ENCODE data around the gene RFTN1. TPM values are rescaled to one million over a fixed set of nuclear protein-coding genes. Genes with fewer than 3 reads are reported as not detected.

The RFTN1 gene
- polyA plus RNA-seq, 2 donors: 2.1 to 3.7 TPM

DNA sequence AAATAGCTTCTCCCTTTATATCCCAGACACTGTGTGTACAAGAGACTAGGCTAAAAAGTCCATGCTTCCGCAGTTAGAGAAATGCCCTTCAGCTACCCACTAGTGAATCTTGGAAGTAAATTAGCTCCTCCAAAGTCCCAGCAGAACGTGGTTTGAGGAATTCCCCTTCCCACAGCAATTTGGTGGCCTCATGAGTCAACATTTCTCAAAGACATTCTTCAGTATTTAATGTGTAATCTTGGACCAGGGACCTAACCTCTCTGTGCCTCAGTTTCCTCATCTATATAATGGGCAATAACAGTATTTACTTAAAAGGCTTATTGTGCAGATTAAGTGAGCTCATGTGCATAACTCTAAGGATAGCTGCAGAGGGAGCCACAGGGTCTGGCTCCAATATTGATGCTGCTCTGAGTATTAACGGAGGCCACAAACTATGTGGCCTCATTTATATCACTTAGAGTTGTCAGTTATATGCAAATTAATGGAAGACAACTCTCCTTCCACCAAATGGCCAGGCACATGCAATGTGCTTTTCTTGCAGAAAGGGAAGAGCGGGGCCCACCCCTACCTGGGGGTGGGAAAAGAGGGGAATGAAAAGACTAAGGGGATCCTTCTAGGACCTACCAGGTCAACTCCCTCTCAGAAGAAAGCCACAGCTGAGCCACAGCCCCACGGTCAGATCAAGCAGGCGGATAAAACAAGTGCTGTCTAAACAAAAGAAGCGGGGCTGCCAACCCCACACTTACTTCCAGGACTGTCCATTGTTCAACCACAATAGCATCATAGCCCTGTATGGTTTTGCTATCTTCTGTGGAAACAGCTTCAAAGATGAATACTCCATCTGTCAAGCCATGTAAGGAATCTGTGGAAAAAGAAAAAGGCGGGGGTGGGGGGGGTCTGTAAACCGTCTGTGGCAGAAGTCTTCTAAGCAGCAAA lies 156.0 kb downstream of the RFTN1 start:
- Histone ChIP-seq H3K27ac (ENCODE audit: low read depth in 2 of 2, low read length in 1 of 2) (no peak overlapping the region), H3K4me1 (ENCODE audit: control insufficient read depth in 2 of 2, insufficient read depth in 2 of 2, low read length in 1 of 2) (peaks cover 0 to 3% of the 10 kb centered on the region in 2 donors), H3K4me3 (ENCODE audit: low read depth in 1 of 2, low read length in 2 of 2) (no peak overlapping the region), H3K36me3 (ENCODE audit: control insufficient read depth in 2 of 2, insufficient read depth in 2 of 2, low read length in 1 of 2) (no peaks in the 10 kb centered on the region), H3K9me3 (ENCODE audit: control insufficient read depth in 2 of 2, insufficient read depth in 1 of 2, low read depth in 1 of 2, low read length in 1 of 2) (no peaks in the 10 kb centered on the region), H3K27me3 (ENCODE audit: control insufficient read depth in 1 of 2, insufficient read depth in 2 of 2, low read length in 2 of 2) (no peaks in the 10 kb centered on the region)
- 75 to 76% methylated on average over 9 of the region's 9 CpGs for WGBS, 2 donors

DNA sequence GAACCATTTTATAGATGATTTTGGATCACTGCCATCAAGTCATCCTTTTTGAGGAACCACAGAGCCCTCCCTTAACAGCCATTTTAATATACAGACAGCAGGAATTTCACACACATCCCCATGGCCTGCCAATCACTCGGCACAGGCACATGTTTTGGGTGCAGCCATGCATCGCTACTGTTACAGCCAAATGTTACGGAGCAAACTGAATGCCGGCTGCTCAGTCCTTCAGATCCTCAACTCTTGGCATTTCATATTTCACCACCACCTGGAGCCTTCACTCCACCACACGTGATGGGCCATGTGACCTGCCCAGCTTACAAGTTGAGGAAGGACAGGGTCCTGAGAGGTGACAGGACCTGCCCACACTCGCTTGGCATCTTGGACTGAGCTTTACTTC lies 157.7 kb downstream of the RFTN1 start:
- Histone ChIP-seq H3K36me3 (ENCODE audit: control insufficient read depth in 2 of 2, insufficient read depth in 2 of 2, low read length in 1 of 2) (no peaks in the 10 kb centered on the region), H3K4me1 (ENCODE audit: control insufficient read depth in 2 of 2, insufficient read depth in 2 of 2, low read length in 1 of 2) (peaks cover 0 to 3% of the 10 kb centered on the region in 2 donors), H3K27me3 (ENCODE audit: control insufficient read depth in 1 of 2, insufficient read depth in 2 of 2, low read length in 2 of 2) (no peaks in the 10 kb centered on the region), H3K27ac (ENCODE audit: low read depth in 2 of 2, low read length in 1 of 2) (no peak overlapping the region), H3K4me3 (ENCODE audit: low read depth in 1 of 2, low read length in 2 of 2) (no peak overlapping the region), H3K9me3 (ENCODE audit: control insufficient read depth in 2 of 2, insufficient read depth in 1 of 2, low read depth in 1 of 2, low read length in 1 of 2) (no peaks in the 10 kb centered on the region)
- 95 to 96% methylated on average over 6 of the region's 6 CpGs for WGBS, 2 donors

- Histone ChIP-seq H3K9me3 (ENCODE audit: control insufficient read depth in 2 of 2, insufficient read depth in 1 of 2, low read depth in 1 of 2, low read length in 1 of 2) (no peaks in the 10 kb centered on the region), H3K27me3 (ENCODE audit: control insufficient read depth in 1 of 2, insufficient read depth in 2 of 2, low read length in 2 of 2) (no peaks in the 10 kb centered on the region), H3K4me3 (ENCODE audit: low read depth in 1 of 2, low read length in 2 of 2) (no peak overlapping the region), H3K36me3 (ENCODE audit: control insufficient read depth in 2 of 2, insufficient read depth in 2 of 2, low read length in 1 of 2) (no peaks in the 10 kb centered on the region), H3K4me1 (ENCODE audit: control insufficient read depth in 2 of 2, insufficient read depth in 2 of 2, low read length in 1 of 2) (peaks cover 0 to 3% of the 10 kb centered on the region in 2 donors), H3K27ac (ENCODE audit: low read depth in 2 of 2, low read length in 1 of 2) (no peak overlapping the region)
- 90 to 94% methylated on average over 3 of the region's 3 CpGs for WGBS, 2 donors
Measured at GRCh38 chr3:16354291-16354690, 159.2 kb downstream of the RFTN1 start.

GRCh38 chr3:16352428-16352827 lies 161.1 kb downstream of the RFTN1 start:
- Histone ChIP-seq H3K9me3 (ENCODE audit: control insufficient read depth in 2 of 2, insufficient read depth in 1 of 2, low read depth in 1 of 2, low read length in 1 of 2) (no peaks in the 10 kb centered on the region), H3K4me3 (ENCODE audit: low read depth in 1 of 2, low read length in 2 of 2) (no peak overlapping the region), H3K27ac (ENCODE audit: low read depth in 2 of 2, low read length in 1 of 2) (no peak overlapping the region), H3K4me1 (ENCODE audit: control insufficient read depth in 2 of 2, insufficient read depth in 2 of 2, low read length in 1 of 2) (peaks cover 0 to 3% of the 10 kb centered on the region in 2 donors), H3K36me3 (ENCODE audit: control insufficient read depth in 2 of 2, insufficient read depth in 2 of 2, low read length in 1 of 2) (no peaks in the 10 kb centered on the region), H3K27me3 (ENCODE audit: control insufficient read depth in 1 of 2, insufficient read depth in 2 of 2, low read length in 2 of 2) (no peaks in the 10 kb centered on the region)
- WGBS, 2 donors: 72 to 78% methylated on average over 2 of the region's 2 CpGs

DNA sequence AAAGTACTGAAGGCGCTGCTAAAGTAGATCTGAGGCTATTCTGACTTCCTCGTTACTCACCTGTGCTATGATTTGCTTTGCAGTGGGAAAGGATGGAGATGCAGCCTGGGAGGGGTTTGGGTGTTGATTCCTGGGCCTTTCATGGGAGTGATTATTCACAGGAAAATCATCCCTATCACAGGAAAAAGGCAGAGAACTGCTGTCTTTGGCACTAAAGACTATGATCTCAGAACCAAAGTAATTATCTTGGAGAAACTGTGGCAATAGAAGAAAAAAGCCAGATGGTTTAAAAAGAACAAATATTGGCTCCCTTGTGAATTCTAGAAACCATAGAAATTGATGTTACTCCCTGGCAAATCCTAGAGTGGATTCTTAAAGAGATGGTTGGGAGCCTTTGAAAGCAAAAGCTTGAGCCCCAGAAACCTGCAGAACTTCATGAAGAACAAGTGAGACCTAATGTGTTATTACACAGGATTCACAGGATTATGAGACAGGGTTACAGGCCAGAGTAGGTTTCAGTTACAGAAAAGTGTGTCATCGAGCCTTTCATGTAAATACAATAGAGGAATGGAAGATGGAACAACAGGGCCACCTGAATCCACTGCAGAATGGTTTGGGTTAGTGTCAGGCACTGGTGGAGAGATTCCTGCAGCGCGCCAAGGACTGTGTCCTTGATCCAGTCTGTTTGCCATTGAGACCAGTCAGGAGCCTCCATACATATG lies 162.7 kb downstream of the RFTN1 start:
- H3K9me3 ChIP-seq (ENCODE audit: control insufficient read depth in 2 of 2, insufficient read depth in 1 of 2, low read depth in 1 of 2, low read length in 1 of 2): no peaks in the 10 kb centered on the region
- H3K4me3 ChIP-seq (ENCODE audit: low read depth in 1 of 2, low read length in 2 of 2): no peak overlapping the region
- H3K36me3 ChIP-seq (ENCODE audit: control insufficient read depth in 2 of 2, insufficient read depth in 2 of 2, low read length in 1 of 2): no peaks in the 10 kb centered on the region
- 92 to 94% methylated on average over 5 of the region's 5 CpGs for WGBS, 2 donors
- H3K27ac ChIP-seq (ENCODE audit: low read depth in 2 of 2, low read length in 1 of 2): no peak overlapping the region
- no peaks in the 10 kb centered on the region for H3K4me1 ChIP-seq (ENCODE audit: control insufficient read depth in 2 of 2, insufficient read depth in 2 of 2, low read length in 1 of 2)
- no peaks in the 10 kb centered on the region for H3K27me3 ChIP-seq (ENCODE audit: control insufficient read depth in 1 of 2, insufficient read depth in 2 of 2, low read length in 2 of 2)

GRCh38 chr3:16349986-16350596 lies 163.4 kb downstream of the RFTN1 start:
- H3K9me3 ChIP-seq (ENCODE audit: control insufficient read depth in 2 of 2, insufficient read depth in 1 of 2, low read depth in 1 of 2, low read length in 1 of 2): no peaks in the 10 kb centered on the region
- no peak overlapping the region for H3K27ac ChIP-seq (ENCODE audit: low read depth in 2 of 2, low read length in 1 of 2)
- 30 to 33% methylated on average over 2 of the region's 2 CpGs for whole genome bisulfite sequencing, 2 donors
- H3K4me3 ChIP-seq (ENCODE audit: low read depth in 1 of 2, low read length in 2 of 2): no peak overlapping the region
- H3K4me1 ChIP-seq (ENCODE audit: control insufficient read depth in 2 of 2, insufficient read depth in 2 of 2, low read length in 1 of 2): no peaks in the 10 kb centered on the region
- no peaks in the 10 kb centered on the region for H3K36me3 ChIP-seq (ENCODE audit: control insufficient read depth in 2 of 2, insufficient read depth in 2 of 2, low read length in 1 of 2)
- no peaks in the 10 kb centered on the region for H3K27me3 ChIP-seq (ENCODE audit: control insufficient read depth in 1 of 2, insufficient read depth in 2 of 2, low read length in 2 of 2)

- WGBS, 2 donors: 95 to 98% methylated on average over 4 of the region's 4 CpGs
- H3K36me3 ChIP-seq (ENCODE audit: control insufficient read depth in 2 of 2, insufficient read depth in 2 of 2, low read length in 1 of 2): peaks cover 0 to 3% of the 10 kb centered on the region in 2 donors
Measured at GRCh38 chr3:16347548-16347947, 166.0 kb downstream of the RFTN1 start.

DNA sequence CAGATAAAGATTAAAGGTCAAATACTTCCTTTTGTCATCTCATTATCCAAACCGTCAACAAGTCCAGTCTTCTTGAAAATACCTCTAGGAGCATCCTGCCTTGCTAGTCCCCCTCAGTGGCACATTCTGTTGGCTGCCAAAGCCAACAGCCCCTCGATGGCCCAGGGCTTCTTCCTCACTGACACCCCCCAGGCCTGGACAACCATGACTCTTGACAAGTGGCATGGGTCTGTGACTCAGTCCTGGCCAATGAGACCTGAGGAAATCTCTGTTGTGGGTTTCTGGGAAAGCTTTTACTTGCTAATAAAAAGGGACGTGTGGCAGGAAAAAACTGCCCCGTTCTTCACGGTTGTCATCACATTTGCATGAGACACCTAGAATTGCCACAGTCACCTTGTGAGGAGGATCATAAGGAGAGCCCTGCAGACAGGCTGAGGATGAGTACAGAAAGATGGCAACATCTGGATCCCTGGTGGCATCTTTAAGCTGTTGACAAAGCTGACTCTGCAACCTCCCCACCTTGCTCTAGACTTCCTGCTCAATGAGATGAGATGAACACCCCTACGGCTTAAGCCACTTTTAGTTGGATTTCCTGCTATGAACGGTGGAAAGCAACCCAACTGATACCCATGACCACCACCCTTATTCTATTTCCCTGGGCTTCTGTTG lies 167.0 kb downstream of the RFTN1 start:
- Histone ChIP-seq H3K36me3 (ENCODE audit: control insufficient read depth in 2 of 2, insufficient read depth in 2 of 2, low read length in 1 of 2) (peaks cover 0 to 3% of the 10 kb centered on the region in 2 donors), H3K27ac (ENCODE audit: low read depth in 2 of 2, low read length in 1 of 2) (no peak overlapping the region), H3K27me3 (ENCODE audit: control insufficient read depth in 1 of 2, insufficient read depth in 2 of 2, low read length in 2 of 2) (no peaks in the 10 kb centered on the region), H3K4me1 (ENCODE audit: control insufficient read depth in 2 of 2, insufficient read depth in 2 of 2, low read length in 1 of 2) (no peaks in the 10 kb centered on the region), H3K4me3 (ENCODE audit: low read depth in 1 of 2, low read length in 2 of 2) (no peak overlapping the region), H3K9me3 (ENCODE audit: control insufficient read depth in 2 of 2, insufficient read depth in 1 of 2, low read depth in 1 of 2, low read length in 1 of 2) (no peaks in the 10 kb centered on the region)
- 93% methylated on average over 7 of the region's 7 CpGs for WGBS, 2 donors

More at GRCh38 chr3:16347548-16347947, 166.0 kb downstream of the RFTN1 start:
- Histone ChIP-seq H3K4me1 (ENCODE audit: control insufficient read depth in 2 of 2, insufficient read depth in 2 of 2, low read length in 1 of 2) (no peaks in the 10 kb centered on the region), H3K27me3 (ENCODE audit: control insufficient read depth in 1 of 2, insufficient read depth in 2 of 2, low read length in 2 of 2) (no peaks in the 10 kb centered on the region), H3K4me3 (ENCODE audit: low read depth in 1 of 2, low read length in 2 of 2) (no peak overlapping the region), H3K9me3 (ENCODE audit: control insufficient read depth in 2 of 2, insufficient read depth in 1 of 2, low read depth in 1 of 2, low read length in 1 of 2) (no peaks in the 10 kb centered on the region), H3K27ac (ENCODE audit: low read depth in 2 of 2, low read length in 1 of 2) (no peak overlapping the region)

DNA sequence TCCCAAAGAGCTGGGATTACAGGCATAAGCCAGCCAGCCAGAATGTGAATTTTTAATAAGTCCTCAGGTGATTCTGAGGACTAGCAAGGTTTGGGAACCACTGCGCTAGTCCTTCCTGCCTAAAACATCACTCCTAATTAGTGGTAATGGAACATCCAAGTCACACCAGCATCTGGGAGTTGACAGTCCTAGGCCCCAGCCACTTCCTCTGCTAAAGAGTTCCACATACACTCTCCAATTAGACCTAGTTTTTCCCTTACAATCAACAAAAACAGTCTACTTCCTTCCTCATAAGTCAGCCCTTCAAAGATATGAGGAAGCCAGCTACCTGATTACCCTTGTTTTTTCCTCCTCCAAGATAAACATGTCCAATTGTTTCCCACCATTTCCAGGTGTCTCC lies 170.4 kb downstream of the RFTN1 start:
- Histone ChIP-seq H3K9me3 (ENCODE audit: control insufficient read depth in 2 of 2, insufficient read depth in 1 of 2, low read depth in 1 of 2, low read length in 1 of 2) (no peaks in the 10 kb centered on the region), H3K27me3 (ENCODE audit: control insufficient read depth in 1 of 2, insufficient read depth in 2 of 2, low read length in 2 of 2) (no peaks in the 10 kb centered on the region)

More for the DNA sequence above, 170.4 kb downstream of the RFTN1 start:
- H3K4me1 ChIP-seq (ENCODE audit: control insufficient read depth in 2 of 2, insufficient read depth in 2 of 2, low read length in 1 of 2): no peaks in the 10 kb centered on the region
- WGBS, 2 donors: 97 to 100% methylated on average over 1 of the region's 1 CpG
- no peak overlapping the region for H3K4me3 ChIP-seq (ENCODE audit: low read depth in 1 of 2, low read length in 2 of 2)
- peaks cover 0 to 3% of the 10 kb centered on the region in 2 donors for H3K36me3 ChIP-seq (ENCODE audit: control insufficient read depth in 2 of 2, insufficient read depth in 2 of 2, low read length in 1 of 2)
- no peak overlapping the region for H3K27ac ChIP-seq (ENCODE audit: low read depth in 2 of 2, low read length in 1 of 2)
